DND-41 (cell line): ENCODE results near the gene CAMK4.

Experiments used
- ATAC-seq: fragments of 200-7000 bp; cut with Tn5 transposase; 3 replicates; pipeline ENCODE4 v1.9.1; 2021; ENCODE audit warnings: low read depth; ENCODE audit not compliant: insufficient read depth
- DNase-seq: peaks from one replicate; pipeline ENCODE4 v3.0.0-alpha.2; 2020
- H2AFZ ChIP-seq: 2 replicates; pipeline ENCODE4 v1.6.0; 2012; ENCODE audit warnings: low read depth, low read length
- H3K27ac ChIP-seq: 2 replicates; pipeline ENCODE4 v1.5.1; 2012; ENCODE audit warnings: low read length, inconsistent platforms
- H3K27me3 ChIP-seq: fragments of 200-600 bp; sonication (generic); 2 replicates; pipeline ENCODE4 v1.6.0; 2012; ENCODE audit warnings: low read length, mild to moderate bottlenecking, inconsistent platforms; ENCODE audit not compliant: insufficient read depth, poor library complexity
- H3K36me3 ChIP-seq: 2 replicates; pipeline ENCODE4 v1.5.1; 2012; ENCODE audit warnings: low read length, inconsistent platforms; ENCODE audit not compliant: insufficient read depth
- H3K4me1 ChIP-seq: 2 replicates; pipeline ENCODE4 v1.5.1; 2012; ENCODE audit warnings: mild to moderate bottlenecking, low read length; ENCODE audit not compliant: insufficient read depth
- H3K4me2 ChIP-seq: 2 replicates; pipeline ENCODE4 v1.6.0; 2012; ENCODE audit warnings: mild to moderate bottlenecking, moderate library complexity, low read length, inconsistent platforms; ENCODE audit not compliant: insufficient read depth
- H3K4me3 ChIP-seq, 2 experiments: fragments of 200-600 bp in 1 of 2; shearing (Covaris generic) in 1 of 2; 2 replicates each; pipeline ENCODE4 v1.5.1; 2012 to 2016; ENCODE audit warnings: inconsistent platforms in 2 of 2, low read length in 2 of 2, mild to moderate bottlenecking in 2 of 2, low read depth in 1 of 2, moderate library complexity in 1 of 2
- H3K79me2 ChIP-seq: 2 replicates; pipeline ENCODE4 v1.6.0; 2012; ENCODE audit warnings: low read length, inconsistent platforms; ENCODE audit not compliant: insufficient read depth
- H3K9ac ChIP-seq: 2 replicates; pipeline ENCODE4 v1.6.0; 2012; ENCODE audit warnings: low read depth, mild to moderate bottlenecking, inconsistent platforms, low read length, moderate library complexity
- H3K9me3 ChIP-seq: 2 replicates; pipeline ENCODE4 v1.5.1; 2012; ENCODE audit warnings: low read length, moderate library complexity, mild to moderate bottlenecking, inconsistent platforms; ENCODE audit not compliant: insufficient read depth, severe bottlenecking
- H4K20me1 ChIP-seq: 2 replicates; pipeline ENCODE4 v1.6.0; 2012; ENCODE audit warnings: low read length; ENCODE audit not compliant: insufficient read depth
- CTCF ChIP-seq: IDR thresholded peaks from 2 replicates; pipeline ENCODE4 v1.5.1; 2012; ENCODE audit warnings: borderline replicate concordance, low read length, moderate library complexity, mild to moderate bottlenecking; ENCODE audit not compliant: poor library complexity, severe bottlenecking; ENCODE audit errors: extremely low read depth
- EZH2 ChIP-seq: IDR thresholded peaks from 3 replicates; pipeline ENCODE4 v1.6.1; 2012; ENCODE audit warnings: borderline replicate concordance, low read depth, mild to moderate bottlenecking, moderate library complexity, low read length, inconsistent platforms; ENCODE audit not compliant: severe bottlenecking

Gene CAMK4

DNA sequence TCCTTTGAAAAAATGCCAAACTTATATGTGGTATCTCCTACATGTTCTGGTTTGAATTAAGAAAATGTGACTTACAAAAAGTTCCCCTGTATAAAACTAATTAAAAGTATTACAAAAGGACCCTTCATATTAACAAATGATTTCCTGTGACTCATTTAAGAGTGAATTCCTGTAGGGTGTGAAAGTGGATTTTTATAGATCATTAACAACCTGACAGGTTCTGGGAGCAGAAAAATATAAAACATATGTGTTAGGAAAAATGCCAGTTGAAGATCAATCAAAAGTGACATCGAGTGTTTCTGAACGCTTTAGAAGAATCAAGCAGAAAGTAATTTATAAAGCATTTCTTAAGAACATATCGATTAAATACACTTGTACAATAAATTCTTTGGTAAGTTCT is 35.5 kb downstream of the CAMK4 start:
- no peak overlapping the region for H3K4me3 ChIP-seq
- TF ChIP-seq EZH2 (no peak), CTCF (no peak)
- H3K36me3 ChIP-seq, result no peaks in the 10 kb centered on the region
- peaks cover 3% of the 10 kb centered on the region; the same call in 1 of the 2 replicates for H3K79me2 ChIP-seq
- peaks cover 18% of the 10 kb centered on the region for H3K4me1 ChIP-seq
- no peak overlapping the region for H3K9ac ChIP-seq
- no peaks in the 10 kb centered on the region for H3K27me3 ChIP-seq
- no peak overlapping the region for H3K4me2 ChIP-seq
- no peak overlapping the region for H3K27ac ChIP-seq
- ATAC-seq, result no peak
- peaks cover 1% of the 10 kb centered on the region for H3K9me3 ChIP-seq
- H4K20me1 ChIP-seq, result no peaks in the 10 kb centered on the region
- no peak overlapping the region for H2AFZ ChIP-seq
- no peak for DNase-seq

DNA sequence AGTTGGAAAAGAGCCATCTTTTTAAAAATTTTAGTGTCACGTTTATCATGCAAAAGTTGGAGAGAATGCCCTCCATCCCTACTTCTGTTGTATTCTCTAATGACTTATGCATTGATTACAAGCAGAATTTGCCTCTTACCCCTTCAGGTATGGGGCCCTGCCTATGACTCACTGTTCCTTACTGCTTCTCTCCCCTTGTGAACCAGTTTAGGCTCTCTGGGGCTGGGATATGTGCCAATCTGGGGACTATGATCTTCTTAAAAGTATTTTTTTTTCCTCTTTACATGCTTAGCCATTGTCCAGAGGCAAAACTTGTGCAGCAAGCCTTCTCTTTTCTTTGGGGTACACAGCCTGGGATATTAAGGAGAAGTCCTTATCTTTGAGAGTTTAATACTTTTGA is 37.4 kb downstream of the CAMK4 start:
- Histone ChIP-seq H2AFZ (no peak overlapping the region), H3K36me3 (no peaks in the 10 kb centered on the region), H3K4me2 (no peak overlapping the region), H3K4me3 (no peak overlapping the region), H3K9me3 (peaks cover 1% of the 10 kb centered on the region), H3K4me1 (no peaks in the 10 kb centered on the region), H3K79me2 (peaks cover 3% of the 10 kb centered on the region; the same call in 1 of the 2 replicates), H3K27me3 (no peaks in the 10 kb centered on the region), H4K20me1 (no peaks in the 10 kb centered on the region), H3K27ac (no peak overlapping the region), H3K9ac (no peak overlapping the region)
- no peak for DNase-seq
- ATAC-seq, result no peak
- TF ChIP-seq CTCF (no peak), EZH2 (no peak)

DNA sequence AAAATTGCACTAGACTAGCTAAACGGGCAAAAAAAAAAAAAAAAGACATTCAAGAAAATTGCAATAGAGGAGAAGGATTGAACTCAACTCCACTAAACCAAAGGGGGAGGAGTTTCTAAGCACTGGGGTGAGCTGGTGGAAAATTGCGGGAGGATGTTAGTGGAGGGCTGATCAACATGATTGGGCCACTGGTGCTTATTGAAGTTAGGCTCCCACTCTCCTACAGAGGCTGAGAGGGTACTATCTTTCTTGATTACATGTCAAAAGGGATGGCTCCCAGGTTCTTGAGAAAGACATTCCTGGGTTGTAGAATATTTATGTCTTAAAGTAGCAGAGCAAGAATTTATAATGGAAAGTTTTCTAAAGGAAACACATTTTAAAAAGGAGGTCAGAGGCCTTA is 38.0 kb downstream of the CAMK4 start:
- H3K79me2 ChIP-seq, result peaks cover 3% of the 10 kb centered on the region; the same call in 1 of the 2 replicates
- no peak for TF ChIP-seq EZH2
- no peak for TF ChIP-seq CTCF
- no peaks in the 10 kb centered on the region for H3K36me3 ChIP-seq
- ATAC-seq (peak; percentile 31; the same call in 1 of the 3 replicates), DNase-seq (no peak)
- H3K9ac ChIP-seq, result no peak overlapping the region
- no peak overlapping the region for H3K27ac ChIP-seq
- no peak overlapping the region for H3K4me3 ChIP-seq
- H3K4me2 ChIP-seq, result no peak overlapping the region
- H3K27me3 ChIP-seq, result no peaks in the 10 kb centered on the region
- H3K9me3 ChIP-seq, result peaks cover 1% of the 10 kb centered on the region
- no peaks in the 10 kb centered on the region for H3K4me1 ChIP-seq
- H2AFZ ChIP-seq, result no peak overlapping the region
- no peaks in the 10 kb centered on the region for H4K20me1 ChIP-seq

DNA sequence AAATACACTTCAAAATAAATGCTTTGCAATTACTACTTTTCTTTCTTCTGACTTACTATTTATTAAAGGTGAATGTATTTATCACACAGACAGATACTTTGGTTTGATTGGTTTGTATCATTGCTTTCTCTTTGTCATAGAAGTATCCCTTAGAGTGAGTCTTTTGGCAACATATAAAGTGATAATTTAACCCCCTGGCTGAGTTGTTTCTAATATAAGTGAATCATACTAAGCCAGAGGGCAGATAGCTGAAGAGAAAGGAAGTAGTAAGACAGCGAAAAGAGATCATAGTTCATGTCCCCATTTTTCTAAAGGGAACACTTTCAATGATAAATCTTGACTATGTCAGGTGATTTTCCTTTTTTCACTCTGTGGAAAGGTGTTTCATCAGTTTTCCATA is 38.6 kb downstream of the CAMK4 start:
- Histone ChIP-seq H3K27ac (no peak overlapping the region), H3K27me3 (no peaks in the 10 kb centered on the region), H3K36me3 (no peaks in the 10 kb centered on the region), H3K4me1 (no peaks in the 10 kb centered on the region), H3K79me2 (peaks cover 3% of the 10 kb centered on the region; the same call in 1 of the 2 replicates), H3K4me2 (no peak overlapping the region), H4K20me1 (no peaks in the 10 kb centered on the region), H3K9me3 (no peaks in the 10 kb centered on the region), H3K9ac (no peak overlapping the region), H2AFZ (no peak overlapping the region), H3K4me3 (no peak overlapping the region)
- DNase-seq (no peak), ATAC-seq (no peak)
- TF ChIP-seq EZH2 (no peak), CTCF (no peak)
